GM18873 (cell line): ENCODE data around the gene GLRA3.

Experiments used
- ATAC-seq: cut with Tn5 transposase; IDR thresholded peaks from one replicate; pipeline ENCODE4 v1.9.1; 2021; ENCODE audit warnings: mild to moderate bottlenecking, moderate library complexity, moderate number of reproducible peaks; ENCODE audit not compliant: unreplicated experiment, low FRiP score

The GLRA3 gene

GRCh38 chr4:174607792-174608191 lies 221.3 kb downstream of the GLRA3 start:
- no peak for ATAC-seq

- ATAC-seq = no peak
Observed at GRCh38 chr4:174604198-174604597, 224.8 kb downstream of the GLRA3 start.

- ATAC-seq = no peak
Observed at GRCh38 chr4:174600391-174600790, 228.7 kb downstream of the GLRA3 start.

GRCh38 chr4:174598800-174599199 lies 230.2 kb downstream of the GLRA3 start:
- ATAC-seq = no peak

GRCh38 chr4:174596513-174596912 lies 232.5 kb downstream of the GLRA3 start:
- no peak for ATAC-seq

- ATAC-seq = no peak
Observed at GRCh38 chr4:174595141-174595929, 233.7 kb downstream of the GLRA3 start.

- ATAC-seq = no peak
Observed at GRCh38 chr4:174593701-174594100, 235.3 kb downstream of the GLRA3 start.

GRCh38 chr4:174592985-174593335 lies 236.1 kb downstream of the GLRA3 start:
- no peak for ATAC-seq

GRCh38 chr4:174592256-174592984 lies 236.6 kb downstream of the GLRA3 start:
- ATAC-seq = no peak

- ATAC-seq = no peak
Observed at GRCh38 chr4:174591243-174592021, 237.6 kb downstream of the GLRA3 start.

GRCh38 chr4:174590336-174590735 lies 238.7 kb downstream of the GLRA3 start:
- no peak for ATAC-seq
